Right atrium auricular region (tissue), 2 donors: ENCODE results near the gene FZD8. TPM values are rescaled to one million over a fixed set of nuclear protein-coding genes. Genes with fewer than 3 reads are reported as not detected.

ENCODE experiments used
- DNase-seq: peaks from one replicate; pipeline ENCODE4 v3.0.0-alpha.2; 2019; ENCODE audit warnings: low spot score
- H3K27ac ChIP-seq, 2 donors: fragments of 200-600 bp; sonication (generic); 1 replicate in 1 of 2; 2 replicates in 1 of 2; pipeline ENCODE4 v1.5.1; 2016 to 2019
- H3K27me3 ChIP-seq, 2 donors: fragments of 200-600 bp; sonication (generic); one replicate each; pipeline versions ENCODE4 v1.5.1 to v1.6.0; 2017 to 2019
- H3K36me3 ChIP-seq: fragments of 200-600 bp; sonication (generic); one replicate; pipeline ENCODE4 v1.5.1; 2016
- H3K4me1 ChIP-seq, 2 donors: fragments of 200-600 bp; sonication (generic); one replicate each; pipeline versions ENCODE4 v1.5.1 to v1.6.0; 2017 to 2019
- H3K4me3 ChIP-seq, 2 donors: fragments of 200-600 bp; sonication (generic); 1 replicate in 1 of 2; 2 replicates in 1 of 2; pipeline ENCODE4 v1.5.1; 2017 to 2019; ENCODE audit warnings: mild to moderate bottlenecking in 1 of 2, moderate library complexity in 1 of 2
- H3K9me3 ChIP-seq, 2 donors: fragments of 200-600 bp; sonication (generic); one replicate each; pipeline ENCODE4 v1.5.1; 2019
- CTCF ChIP-seq, 2 donors: fragments of 200-600 bp; sonication (generic); IDR thresholded peaks; one replicate each; pipeline ENCODE4 v1.5.1; 2019; ENCODE audit warnings: antibody characterized with exemption in 2 of 2
- total RNA-seq, 2 donors: library from RNA; depleted of rRNA; stranded (reverse); fragments of >200 nt; gene quantifications; one replicate each; pipeline ENCODE4 v1.1.0, GENCODE V29; 2016

The FZD8 gene
- total RNA-seq, 2 donors from 2014 or later: 6.0 to 15.6 TPM

- Histone ChIP-seq H3K4me1 (peaks cover 0 to 11% of the 10 kb centered on the region in 2 donors), H3K27me3 (peaks cover 0 to 12% of the 10 kb centered on the region in 2 donors), H3K27ac (no peak overlapping the region), H3K9me3 (no peaks in the 10 kb centered on the region), H3K36me3 (no peaks in the 10 kb centered on the region), H3K4me3 (no peak overlapping the region)
- no peak for DNase-seq
- no peak for TF ChIP-seq CTCF (IDR thresholded peaks at IDR 0.05)
These were observed 30.3 kb downstream of the FZD8 start for GRCh38 chr10:35611750-35612149.

- Histone ChIP-seq H3K4me3 (peak overlapping the region in 1 of 2 donors; percentile 50), H3K9me3 (no peaks in the 10 kb centered on the region), H3K27ac (no peak overlapping the region), H3K36me3 (no peaks in the 10 kb centered on the region), H3K4me1 (peaks cover 0 to 11% of the 10 kb centered on the region in 2 donors), H3K27me3 (peaks cover 0 to 12% of the 10 kb centered on the region in 2 donors)
- no peak for TF ChIP-seq CTCF (IDR thresholded peaks at IDR 0.05)
- DNase-seq: no peak
These were observed 33.8 kb downstream of the FZD8 start for GRCh38 chr10:35608328-35608672.

- no peak for DNase-seq
- H3K27ac ChIP-seq: no peak overlapping the region
These were observed 34.4 kb downstream of the FZD8 start for GRCh38 chr10:35607475-35608327.

GRCh38 chr10:35606430-35606829 lies 35.7 kb downstream of the FZD8 start:
- Histone ChIP-seq H3K4me1 (peaks cover 0 to 11% of the 10 kb centered on the region in 2 donors), H3K27ac (no peak overlapping the region), H3K27me3 (peaks cover 0 to 12% of the 10 kb centered on the region in 2 donors), H3K36me3 (no peaks in the 10 kb centered on the region), H3K9me3 (no peaks in the 10 kb centered on the region), H3K4me3 (no peak overlapping the region)
- DNase-seq: no peak
- no peak for TF ChIP-seq CTCF (IDR thresholded peaks at IDR 0.05)

More at GRCh38 chr10:35607475-35608327, 34.4 kb downstream of the FZD8 start:
- peak overlapping the region; percentile 30 to 50 for H3K4me3 ChIP-seq
- TF ChIP-seq CTCF (IDR thresholded peaks at IDR 0.05): no peak
- peaks cover 0 to 12% of the 10 kb centered on the region in 2 donors for H3K27me3 ChIP-seq
- no peaks in the 10 kb centered on the region for H3K36me3 ChIP-seq
- no peaks in the 10 kb centered on the region for H3K9me3 ChIP-seq
- H3K4me1 ChIP-seq: peaks cover 0 to 11% of the 10 kb centered on the region in 2 donors

- TF ChIP-seq CTCF (IDR thresholded peaks at IDR 0.05): no peak
- DNase-seq: no peak
- Histone ChIP-seq H3K4me3 (no peak within 1 kb of the TSS), H3K27me3 (peaks cover 0 to 12% of the 10 kb centered on the region in 2 donors), H3K27ac (no peak within 1 kb of the TSS), H3K9me3 (peaks cover 0 to 3% of the 10 kb centered on the region in 2 donors), H3K4me1 (peaks cover 0 to 11% of the 10 kb centered on the region in 2 donors), H3K36me3 (no peaks in the 10 kb centered on the region)
These were observed 36.9 kb downstream of the FZD8 start, which contains the start of gene GJD4 for GRCh38 chr10:35605191-35605590. Gene GJD4, plus strand, starts transcription at chr10:35605341. Its CDS starts 227 bp downstream, at chr10:35605568.
